DND-41 (cell line): ENCODE measurements around the gene EXOC3L2.

Experiments used
- ATAC-seq: fragments of 200-7000 bp; cut with Tn5 transposase; 3 replicates; pipeline ENCODE4 v1.9.1; 2021; ENCODE audit warnings: low read depth; ENCODE audit not compliant: insufficient read depth
- DNase-seq: peaks from one replicate; pipeline ENCODE4 v3.0.0-alpha.2; 2020
- H2AFZ ChIP-seq: 2 replicates; pipeline ENCODE4 v1.6.0; 2012; ENCODE audit warnings: low read depth, low read length
- H3K27ac ChIP-seq: 2 replicates; pipeline ENCODE4 v1.5.1; 2012; ENCODE audit warnings: low read length, inconsistent platforms
- H3K27me3 ChIP-seq: fragments of 200-600 bp; sonication (generic); 2 replicates; pipeline ENCODE4 v1.6.0; 2012; ENCODE audit warnings: low read length, mild to moderate bottlenecking, inconsistent platforms; ENCODE audit not compliant: insufficient read depth, poor library complexity
- H3K36me3 ChIP-seq: 2 replicates; pipeline ENCODE4 v1.5.1; 2012; ENCODE audit warnings: low read length, inconsistent platforms; ENCODE audit not compliant: insufficient read depth
- H3K4me1 ChIP-seq: 2 replicates; pipeline ENCODE4 v1.5.1; 2012; ENCODE audit warnings: mild to moderate bottlenecking, low read length; ENCODE audit not compliant: insufficient read depth
- H3K4me2 ChIP-seq: 2 replicates; pipeline ENCODE4 v1.6.0; 2012; ENCODE audit warnings: mild to moderate bottlenecking, moderate library complexity, low read length, inconsistent platforms; ENCODE audit not compliant: insufficient read depth
- H3K4me3 ChIP-seq, 2 experiments: fragments of 200-600 bp in 1 of 2; shearing (Covaris generic) in 1 of 2; 2 replicates each; pipeline ENCODE4 v1.5.1; 2012 to 2016; ENCODE audit warnings: inconsistent platforms in 2 of 2, low read length in 2 of 2, mild to moderate bottlenecking in 2 of 2, low read depth in 1 of 2, moderate library complexity in 1 of 2
- H3K79me2 ChIP-seq: 2 replicates; pipeline ENCODE4 v1.6.0; 2012; ENCODE audit warnings: low read length, inconsistent platforms; ENCODE audit not compliant: insufficient read depth
- H3K9ac ChIP-seq: 2 replicates; pipeline ENCODE4 v1.6.0; 2012; ENCODE audit warnings: low read depth, mild to moderate bottlenecking, inconsistent platforms, low read length, moderate library complexity
- H3K9me3 ChIP-seq: 2 replicates; pipeline ENCODE4 v1.5.1; 2012; ENCODE audit warnings: low read length, moderate library complexity, mild to moderate bottlenecking, inconsistent platforms; ENCODE audit not compliant: insufficient read depth, severe bottlenecking
- H4K20me1 ChIP-seq: 2 replicates; pipeline ENCODE4 v1.6.0; 2012; ENCODE audit warnings: low read length; ENCODE audit not compliant: insufficient read depth
- EZH2 ChIP-seq: IDR thresholded peaks from 3 replicates; pipeline ENCODE4 v1.6.1; 2012; ENCODE audit warnings: borderline replicate concordance, low read depth, mild to moderate bottlenecking, moderate library complexity, low read length, inconsistent platforms; ENCODE audit not compliant: severe bottlenecking
- TF ChIP-seq, protein P1 (sequence below): IDR thresholded peaks from 2 replicates; pipeline ENCODE4 v1.5.1; 2012; ENCODE audit warnings: borderline replicate concordance, low read length, moderate library complexity, mild to moderate bottlenecking; ENCODE audit not compliant: poor library complexity, severe bottlenecking; ENCODE audit errors: extremely low read depth

The EXOC3L2 gene

DNA sequence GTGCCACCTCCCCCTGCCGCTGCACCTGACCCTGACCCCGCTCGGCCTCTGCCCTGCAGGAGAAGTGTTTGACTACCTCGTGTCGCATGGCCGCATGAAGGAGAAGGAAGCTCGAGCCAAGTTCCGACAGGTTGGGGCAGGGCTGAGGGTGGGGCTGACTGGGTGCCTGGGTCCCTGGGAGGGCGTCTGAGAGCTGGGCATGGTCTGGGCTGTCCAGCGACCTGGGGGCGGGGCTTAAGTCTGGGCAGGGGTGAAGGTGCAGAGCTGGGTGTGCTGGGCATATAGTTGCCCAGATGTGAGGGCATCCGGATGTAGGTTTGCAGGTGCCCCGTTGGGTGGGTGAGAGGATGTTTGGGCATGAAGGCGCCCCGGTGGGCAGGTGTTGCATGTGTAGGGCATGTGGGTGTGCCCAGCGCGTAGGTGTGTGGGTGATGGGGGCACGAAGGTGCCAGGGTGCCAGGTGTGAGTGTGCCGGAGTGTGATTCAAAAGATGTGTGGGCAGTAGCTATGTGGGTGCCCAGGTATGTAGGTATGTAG is 19.6 kb upstream of the EXOC3L2 start:
- H3K4me1 ChIP-seq = no peaks in the 10 kb centered on the region
- TF ChIP-seq EZH2 = no peak
- TF ChIP-seq, protein P1, sequence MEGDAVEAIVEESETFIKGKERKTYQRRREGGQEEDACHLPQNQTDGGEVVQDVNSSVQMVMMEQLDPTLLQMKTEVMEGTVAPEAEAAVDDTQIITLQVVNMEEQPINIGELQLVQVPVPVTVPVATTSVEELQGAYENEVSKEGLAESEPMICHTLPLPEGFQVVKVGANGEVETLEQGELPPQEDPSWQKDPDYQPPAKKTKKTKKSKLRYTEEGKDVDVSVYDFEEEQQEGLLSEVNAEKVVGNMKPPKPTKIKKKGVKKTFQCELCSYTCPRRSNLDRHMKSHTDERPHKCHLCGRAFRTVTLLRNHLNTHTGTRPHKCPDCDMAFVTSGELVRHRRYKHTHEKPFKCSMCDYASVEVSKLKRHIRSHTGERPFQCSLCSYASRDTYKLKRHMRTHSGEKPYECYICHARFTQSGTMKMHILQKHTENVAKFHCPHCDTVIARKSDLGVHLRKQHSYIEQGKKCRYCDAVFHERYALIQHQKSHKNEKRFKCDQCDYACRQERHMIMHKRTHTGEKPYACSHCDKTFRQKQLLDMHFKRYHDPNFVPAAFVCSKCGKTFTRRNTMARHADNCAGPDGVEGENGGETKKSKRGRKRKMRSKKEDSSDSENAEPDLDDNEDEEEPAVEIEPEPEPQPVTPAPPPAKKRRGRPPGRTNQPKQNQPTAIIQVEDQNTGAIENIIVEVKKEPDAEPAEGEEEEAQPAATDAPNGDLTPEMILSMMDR = no peak
- no peak overlapping the region for H3K27ac ChIP-seq
- ATAC-seq (no peak), DNase-seq (no peak)
- H2AFZ ChIP-seq = no peak overlapping the region
- H3K79me2 ChIP-seq = no peaks in the 10 kb centered on the region
- H3K27me3 ChIP-seq = no peaks in the 10 kb centered on the region
- H3K4me2 ChIP-seq = no peak overlapping the region
- no peak overlapping the region for H3K9ac ChIP-seq
- peaks cover 19% of the 10 kb centered on the region for H3K36me3 ChIP-seq
- H3K4me3 ChIP-seq = no peak overlapping the region
- H4K20me1 ChIP-seq = no peaks in the 10 kb centered on the region; the same call in 1 of the 2 replicates
- no peaks in the 10 kb centered on the region for H3K9me3 ChIP-seq

- H4K20me1 ChIP-seq = no peaks in the 10 kb centered on the region; the same call in 1 of the 2 replicates
- no peak overlapping the region for H2AFZ ChIP-seq
- H3K36me3 ChIP-seq = peaks cover 24% of the 10 kb centered on the region
- H3K4me1 ChIP-seq = no peaks in the 10 kb centered on the region
- ATAC-seq (no peak), DNase-seq (no peak)
- no peaks in the 10 kb centered on the region for H3K27me3 ChIP-seq
- no peak overlapping the region for H3K4me3 ChIP-seq
- TF ChIP-seq, protein P1 = no peak
- no peak for TF ChIP-seq EZH2
- H3K79me2 ChIP-seq = peaks cover 3% of the 10 kb centered on the region; the same call in 1 of the 2 replicates
- H3K9me3 ChIP-seq = no peaks in the 10 kb centered on the region
- no peak overlapping the region for H3K9ac ChIP-seq
- H3K27ac ChIP-seq = no peak overlapping the region
- no peak overlapping the region for H3K4me2 ChIP-seq
Observed at GRCh38 chr19:45263013-45263412, 17.8 kb upstream of the EXOC3L2 start.

DNA sequence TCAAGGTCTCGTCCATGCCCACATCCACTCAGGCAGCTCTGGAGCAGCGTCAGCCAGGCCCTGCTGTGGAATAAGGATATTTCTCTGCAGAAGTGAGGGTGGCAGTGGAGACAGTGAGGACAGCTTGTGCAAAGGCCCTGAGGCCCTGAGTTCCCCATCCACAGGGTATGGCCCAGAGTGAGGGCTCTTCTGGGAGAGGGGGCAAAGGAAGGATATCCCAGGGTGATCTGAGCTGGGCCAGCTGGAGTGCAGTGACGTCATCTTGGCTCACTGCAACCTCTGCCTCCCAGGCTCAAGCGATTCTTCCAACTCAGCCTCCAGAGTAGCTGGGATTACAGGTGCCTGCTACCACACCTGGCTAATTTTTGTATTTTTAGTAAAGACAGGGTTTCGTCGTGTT is 17.4 kb upstream of the EXOC3L2 start:
- H3K27ac ChIP-seq = no peak overlapping the region
- no peaks in the 10 kb centered on the region for H3K9me3 ChIP-seq
- no peak overlapping the region for H3K4me3 ChIP-seq
- no peak overlapping the region for H3K9ac ChIP-seq
- H2AFZ ChIP-seq = no peak overlapping the region
- DNase-seq = no peak
- no peak for ATAC-seq
- peaks cover 23% of the 10 kb centered on the region for H3K36me3 ChIP-seq
- TF ChIP-seq, protein P1 = no peak
- TF ChIP-seq EZH2 = no peak
- no peaks in the 10 kb centered on the region for H3K27me3 ChIP-seq
- H4K20me1 ChIP-seq = no peaks in the 10 kb centered on the region; the same call in 1 of the 2 replicates
- no peaks in the 10 kb centered on the region for H3K4me1 ChIP-seq
- peaks cover 3% of the 10 kb centered on the region; the same call in 1 of the 2 replicates for H3K79me2 ChIP-seq
- no peak overlapping the region for H3K4me2 ChIP-seq

- Histone ChIP-seq H3K27me3 (no peaks in the 10 kb centered on the region), H3K9ac (no peak overlapping the region), H3K9me3 (no peaks in the 10 kb centered on the region), H2AFZ (no peak overlapping the region), H3K4me3 (no peak overlapping the region), H3K4me2 (no peak overlapping the region), H3K79me2 (peaks cover 21% of the 10 kb centered on the region), H3K27ac (no peak overlapping the region), H4K20me1 (peaks cover 20% of the 10 kb centered on the region), H3K36me3 (peaks cover 5% of the 10 kb centered on the region; the same call in 1 of the 2 replicates), H3K4me1 (peaks cover 5% of the 10 kb centered on the region)
- DNase-seq = no peak
- TF ChIP-seq, protein P1 = no peak
- no peak for TF ChIP-seq EZH2
- no peak for ATAC-seq
Observed at GRCh38 chr19:45258862-45259261, 13.7 kb upstream of the EXOC3L2 start.
